ENCODE measurements around the gene TRAF4.
A peak's percentile ranks its signal among the peaks of the same experiment; 100 is the strongest.

TRAF4 gene

GRCh38 chr17:28706471-28707338 lies 37.1 kb upstream of the TRAF4 start:
- DNase-seq (ENCODE audit: low read depth, low spot score), result no peak
- TF ChIP-seq CTCF (IDR thresholded peaks at IDR 0.05; ENCODE audit: insufficient read depth, low read length, missing control alignments), result no peak
- POLR2A ChIA-PET, result interaction anchor here (0.9 to 1.2 kb wide), 2 partner anchors 11 to 12 kb away, joined by 3 read pairs; no protein-coding TSS in a partner anchor
- no peak overlapping the region for H3K4me3 ChIP-seq (ENCODE audit: low read depth, low read length)
- CTCF ChIA-PET, result interaction anchor here (1.5 kb wide), 1 partner anchor 16 kb away, joined by 3 read pairs; no protein-coding TSS in a partner anchor

GRCh38 chr17:28707339-28707720 lies 36.5 kb upstream of the TRAF4 start:
- DNase-seq (ENCODE audit: low read depth, low spot score), result no peak
- no peak for TF ChIP-seq CTCF (IDR thresholded peaks at IDR 0.05; ENCODE audit: insufficient read depth, low read length, missing control alignments)
- ChIA-PET CTCF (no interaction called here), POLR2A (interaction anchor here (0.9 to 1.2 kb wide), 2 partner anchors 12 to 13 kb away, joined by 3 read pairs; no protein-coding TSS in a partner anchor)
- no peak overlapping the region for H3K4me3 ChIP-seq (ENCODE audit: low read depth, low read length)

GRCh38 chr17:28710861-28711722 lies 32.7 kb upstream of the TRAF4 start:
- ChIA-PET POLR2A (interaction anchor here (0.6 to 2.4 kb wide), 7 partner anchors 8 to 41 kb away, joined by 3 to 30 read pairs (median 6); partner anchors contain the start of gene RPL23A), CTCF (interaction anchor here (1.0 to 2.3 kb wide), 4 partner anchors 10 to 64 kb away, joined by 3 to 11 read pairs (median 8); partner anchors contain the start of gene TLCD1)
- TF ChIP-seq CTCF (IDR thresholded peaks at IDR 0.05; ENCODE audit: insufficient read depth, low read length, missing control alignments), result no peak
- H3K4me3 ChIP-seq (ENCODE audit: low read depth, low read length), result peak overlapping the region; percentile 65
- no peak for DNase-seq (ENCODE audit: low read depth, low spot score)

- CTCF ChIA-PET, result interaction anchor here (1.0 to 2.2 kb wide), 3 partner anchors 9 to 39 kb away, joined by 3 to 8 read pairs (median 7); partner anchors contain the start of gene TLCD1
- no peak for TF ChIP-seq CTCF (IDR thresholded peaks at IDR 0.05; ENCODE audit: insufficient read depth, low read length, missing control alignments)
- H3K4me3 ChIP-seq (ENCODE audit: low read depth, low read length), result peak within 1 kb of the TSS; percentile 65
- DNase-seq (ENCODE audit: low read depth, low spot score), result no peak
- POLR2A ChIA-PET, result interaction anchor here (0.8 to 2.4 kb wide), 6 partner anchors 8 to 28 kb away, joined by 3 to 30 read pairs (median 6); partner anchors contain the start of gene RPL23A
These were observed 32.1 kb upstream of the TRAF4 start, which contains the start of gene PROCA1 for GRCh38 chr17:28711723-28712031. PROCA1 (minus strand) TSS chr17:28711888; CDS start chr17:28711660, 228 bp downstream.

GRCh38 chr17:28712032-28712704 lies 31.6 kb upstream of the TRAF4 start:
- CTCF ChIA-PET, result interaction anchor here (1.9 to 2.2 kb wide), 2 partner anchors 9 to 38 kb away, joined by 7 to 8 read pairs; no protein-coding TSS in a partner anchor
- no peak for TF ChIP-seq CTCF (IDR thresholded peaks at IDR 0.05; ENCODE audit: insufficient read depth, low read length, missing control alignments)

More at GRCh38 chr17:28712032-28712704, 31.6 kb upstream of the TRAF4 start:
- no peak for DNase-seq (ENCODE audit: low read depth, low spot score)
- POLR2A ChIA-PET, result interaction anchor here (1.5 to 2.1 kb wide), 2 partner anchors 9 to 15 kb away, joined by 3 to 7 read pairs; no protein-coding TSS in a partner anchor
- peak overlapping the region; percentile 43 for H3K4me3 ChIP-seq (ENCODE audit: low read depth, low read length)

Measured in AG04449 (cell line).